ENCODE results near the gene DNAH8.

The DNAH8 gene

GRCh38 chr6:38803129-38803528 lies 88.0 kb downstream of the DNAH8 start:
- Histone ChIP-seq H3K27ac (no peak overlapping the region), H3K4me3 (ENCODE audit: low read depth in 1 of 2, low read length in 1 of 2) (no peak overlapping the region), H3K4me1 (ENCODE audit: control insufficient read depth in 1 of 2, insufficient read depth in 1 of 2, low read depth in 1 of 2, low read length in 1 of 2) (no peaks in the 10 kb centered on the region), H3K27me3 (peaks cover 49% of the 10 kb centered on the region), H3K36me3 (no peaks in the 10 kb centered on the region), H3K9me3 (no peaks in the 10 kb centered on the region)
- no peak for TF ChIP-seq CTCF (IDR thresholded peaks at IDR 0.05)

- Histone ChIP-seq H3K27me3 (peaks cover 46% of the 10 kb centered on the region), H3K4me1 (ENCODE audit: control insufficient read depth in 1 of 2, insufficient read depth in 1 of 2, low read depth in 1 of 2, low read length in 1 of 2) (no peaks in the 10 kb centered on the region), H3K4me3 (ENCODE audit: low read depth in 1 of 2, low read length in 1 of 2) (no peak overlapping the region), H3K27ac (no peak overlapping the region), H3K9me3 (no peaks in the 10 kb centered on the region), H3K36me3 (no peaks in the 10 kb centered on the region)
- no peak for TF ChIP-seq CTCF (IDR thresholded peaks at IDR 0.05)
Measured at GRCh38 chr6:38804358-38804757, 89.2 kb downstream of the DNAH8 start.

- H3K9me3 ChIP-seq: no peaks in the 10 kb centered on the region
- H3K4me1 ChIP-seq (ENCODE audit: control insufficient read depth in 1 of 2, insufficient read depth in 1 of 2, low read depth in 1 of 2, low read length in 1 of 2): no peaks in the 10 kb centered on the region
- H3K27ac ChIP-seq: no peak overlapping the region
- no peak overlapping the region for H3K4me3 ChIP-seq (ENCODE audit: low read depth in 1 of 2, low read length in 1 of 2)
- TF ChIP-seq CTCF (IDR thresholded peaks at IDR 0.05): no peak
- peaks cover 48% of the 10 kb centered on the region for H3K27me3 ChIP-seq
- no peaks in the 10 kb centered on the region for H3K36me3 ChIP-seq
Measured at GRCh38 chr6:38805127-38805655, 90.1 kb downstream of the DNAH8 start.

GRCh38 chr6:38805692-38806091 lies 90.6 kb downstream of the DNAH8 start:
- H3K4me3 ChIP-seq (ENCODE audit: low read depth in 1 of 2, low read length in 1 of 2): no peak overlapping the region
- no peak overlapping the region for H3K27ac ChIP-seq
- no peaks in the 10 kb centered on the region for H3K4me1 ChIP-seq (ENCODE audit: control insufficient read depth in 1 of 2, insufficient read depth in 1 of 2, low read depth in 1 of 2, low read length in 1 of 2)
- no peak for TF ChIP-seq CTCF (IDR thresholded peaks at IDR 0.05)
- no peaks in the 10 kb centered on the region for H3K36me3 ChIP-seq
- no peaks in the 10 kb centered on the region for H3K9me3 ChIP-seq
- peaks cover 52% of the 10 kb centered on the region for H3K27me3 ChIP-seq

GRCh38 chr6:38806271-38806670 lies 91.2 kb downstream of the DNAH8 start:
- no peak overlapping the region for H3K4me3 ChIP-seq (ENCODE audit: low read depth in 1 of 2, low read length in 1 of 2)
- no peaks in the 10 kb centered on the region for H3K36me3 ChIP-seq
- no peaks in the 10 kb centered on the region for H3K4me1 ChIP-seq (ENCODE audit: control insufficient read depth in 1 of 2, insufficient read depth in 1 of 2, low read depth in 1 of 2, low read length in 1 of 2)
- no peaks in the 10 kb centered on the region for H3K9me3 ChIP-seq
- no peak overlapping the region for H3K27ac ChIP-seq
- H3K27me3 ChIP-seq: peaks cover 52% of the 10 kb centered on the region
- no peak for TF ChIP-seq CTCF (IDR thresholded peaks at IDR 0.05)

- no peaks in the 10 kb centered on the region for H3K9me3 ChIP-seq
- no peak overlapping the region for H3K4me3 ChIP-seq (ENCODE audit: low read depth in 1 of 2, low read length in 1 of 2)
- H3K36me3 ChIP-seq: no peaks in the 10 kb centered on the region
- no peaks in the 10 kb centered on the region for H3K4me1 ChIP-seq (ENCODE audit: control insufficient read depth in 1 of 2, insufficient read depth in 1 of 2, low read depth in 1 of 2, low read length in 1 of 2)
- peaks cover 51% of the 10 kb centered on the region for H3K27me3 ChIP-seq
- TF ChIP-seq CTCF (IDR thresholded peaks at IDR 0.05): no peak
- no peak overlapping the region for H3K27ac ChIP-seq
Measured at GRCh38 chr6:38806833-38807232, 91.7 kb downstream of the DNAH8 start.
